Measurements from ENCODE around the gene ZNF823.

ZNF823 gene

GRCh38 chr19:11674067-11674492 lies 64.7 kb downstream of the ZNF823 start:
- TF ChIP-seq GLIS3 (CRISPR knock-in tag; IDR thresholded peaks at IDR 0.05): no peak
- ATAC-seq: no peak

DNA sequence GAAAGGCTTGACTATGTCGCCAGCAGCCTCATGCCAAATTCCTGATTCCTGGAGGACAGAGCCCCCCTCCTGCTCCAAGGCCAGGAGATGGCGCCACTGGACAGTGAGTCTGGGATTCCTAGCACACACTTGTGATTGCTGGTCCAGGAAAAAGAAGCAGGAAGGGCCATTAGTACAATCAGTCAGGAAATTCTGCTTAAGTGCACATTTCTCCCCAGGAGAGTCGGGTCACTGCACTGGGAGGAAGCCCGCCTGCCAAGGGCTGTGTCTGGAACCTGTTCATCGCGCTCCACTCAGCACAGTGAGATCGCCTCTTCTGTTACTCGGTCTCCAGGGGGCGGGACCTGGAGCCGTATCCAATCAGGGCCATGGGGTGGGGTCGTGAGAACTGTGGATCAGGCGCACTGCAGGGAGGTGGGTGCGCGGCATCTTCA lies 65.1 kb downstream of the ZNF823 start:
- no peak for ATAC-seq
- TF ChIP-seq ARNTL (CRISPR knock-in tag; IDR thresholded peaks at IDR 0.05; ENCODE audit: borderline replicate concordance, low read depth) (no peak), ISL1 (CRISPR knock-in tag; IDR thresholded peaks at IDR 0.05) (no peak), OSR1 (CRISPR knock-in tag; IDR thresholded peaks at IDR 0.05) (no peak), ZNF8 (CRISPR knock-in tag; IDR thresholded peaks at IDR 0.05) (no peak), CSDC2 (CRISPR knock-in tag; IDR thresholded peaks at IDR 0.05) (no peak), POU6F1 (CRISPR knock-in tag; IDR thresholded peaks at IDR 0.05; ENCODE audit: borderline replicate concordance, low read depth) (no peak), ZNF70 (CRISPR knock-in tag; IDR thresholded peaks at IDR 0.05) (no peak), ZFP3 (CRISPR knock-in tag; IDR thresholded peaks at IDR 0.05) (no peak), ESRRG (CRISPR knock-in tag; IDR thresholded peaks at IDR 0.05) (no peak), CREB5 (CRISPR knock-in tag; IDR thresholded peaks at IDR 0.05; ENCODE audit: low read depth) (no peak), ZFP30 (CRISPR knock-in tag; IDR thresholded peaks at IDR 0.05) (no peak), GLIS3 (CRISPR knock-in tag; IDR thresholded peaks at IDR 0.05) (no peak), TCF4 (CRISPR knock-in tag; IDR thresholded peaks at IDR 0.05; ENCODE audit: borderline replicate concordance) (no peak), RARB (CRISPR knock-in tag; IDR thresholded peaks at IDR 0.05) (no peak), BACH2 (CRISPR knock-in tag; IDR thresholded peaks at IDR 0.05; ENCODE audit: borderline replicate concordance) (no peak), ZC3H10 (CRISPR knock-in tag; IDR thresholded peaks at IDR 0.05) (no peak)
- TF ChIP-seq, protein P1, sequence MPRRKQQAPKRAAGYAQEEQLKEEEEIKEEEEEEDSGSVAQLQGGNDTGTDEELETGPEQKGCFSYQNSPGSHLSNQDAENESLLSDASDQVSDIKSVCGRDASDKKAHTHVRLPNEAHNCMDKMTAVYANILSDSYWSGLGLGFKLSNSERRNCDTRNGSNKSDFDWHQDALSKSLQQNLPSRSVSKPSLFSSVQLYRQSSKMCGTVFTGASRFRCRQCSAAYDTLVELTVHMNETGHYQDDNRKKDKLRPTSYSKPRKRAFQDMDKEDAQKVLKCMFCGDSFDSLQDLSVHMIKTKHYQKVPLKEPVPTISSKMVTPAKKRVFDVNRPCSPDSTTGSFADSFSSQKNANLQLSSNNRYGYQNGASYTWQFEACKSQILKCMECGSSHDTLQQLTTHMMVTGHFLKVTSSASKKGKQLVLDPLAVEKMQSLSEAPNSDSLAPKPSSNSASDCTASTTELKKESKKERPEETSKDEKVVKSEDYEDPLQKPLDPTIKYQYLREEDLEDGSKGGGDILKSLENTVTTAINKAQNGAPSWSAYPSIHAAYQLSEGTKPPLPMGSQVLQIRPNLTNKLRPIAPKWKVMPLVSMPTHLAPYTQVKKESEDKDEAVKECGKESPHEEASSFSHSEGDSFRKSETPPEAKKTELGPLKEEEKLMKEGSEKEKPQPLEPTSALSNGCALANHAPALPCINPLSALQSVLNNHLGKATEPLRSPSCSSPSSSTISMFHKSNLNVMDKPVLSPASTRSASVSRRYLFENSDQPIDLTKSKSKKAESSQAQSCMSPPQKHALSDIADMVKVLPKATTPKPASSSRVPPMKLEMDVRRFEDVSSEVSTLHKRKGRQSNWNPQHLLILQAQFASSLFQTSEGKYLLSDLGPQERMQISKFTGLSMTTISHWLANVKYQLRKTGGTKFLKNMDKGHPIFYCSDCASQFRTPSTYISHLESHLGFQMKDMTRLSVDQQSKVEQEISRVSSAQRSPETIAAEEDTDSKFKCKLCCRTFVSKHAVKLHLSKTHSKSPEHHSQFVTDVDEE (CRISPR knock-in tag; IDR thresholded peaks at IDR 0.05): no peak
- TF ChIP-seq, protein P2, sequence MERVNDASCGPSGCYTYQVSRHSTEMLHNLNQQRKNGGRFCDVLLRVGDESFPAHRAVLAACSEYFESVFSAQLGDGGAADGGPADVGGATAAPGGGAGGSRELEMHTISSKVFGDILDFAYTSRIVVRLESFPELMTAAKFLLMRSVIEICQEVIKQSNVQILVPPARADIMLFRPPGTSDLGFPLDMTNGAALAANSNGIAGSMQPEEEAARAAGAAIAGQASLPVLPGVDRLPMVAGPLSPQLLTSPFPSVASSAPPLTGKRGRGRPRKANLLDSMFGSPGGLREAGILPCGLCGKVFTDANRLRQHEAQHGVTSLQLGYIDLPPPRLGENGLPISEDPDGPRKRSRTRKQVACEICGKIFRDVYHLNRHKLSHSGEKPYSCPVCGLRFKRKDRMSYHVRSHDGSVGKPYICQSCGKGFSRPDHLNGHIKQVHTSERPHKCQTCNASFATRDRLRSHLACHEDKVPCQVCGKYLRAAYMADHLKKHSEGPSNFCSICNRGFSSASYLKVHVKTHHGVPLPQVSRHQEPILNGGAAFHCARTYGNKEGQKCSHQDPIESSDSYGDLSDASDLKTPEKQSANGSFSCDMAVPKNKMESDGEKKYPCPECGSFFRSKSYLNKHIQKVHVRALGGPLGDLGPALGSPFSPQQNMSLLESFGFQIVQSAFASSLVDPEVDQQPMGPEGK (CRISPR knock-in tag; IDR thresholded peaks at IDR 0.05; ENCODE audit: borderline replicate concordance): no peak
